NCI-H2171 (cell line): ENCODE data around the gene ANGPT4.
"Not testable (repeated sequence)": the region's sequence is repeated elsewhere in the genome, so short reads cannot be mapped to it uniquely, and the experiment has no call there.

Experiments
- DNase-seq: peaks from one replicate; lab custom pipeline; 2025; lab: John Stamatoyannopoulos, UW

The ANGPT4 gene

GRCh38 chr20:873875-874607, 42.1 kb downstream of the ANGPT4 start:
- DNase-seq: no peak

GRCh38 chr20:872855-873520, 43.1 kb downstream of the ANGPT4 start:
- no peak for DNase-seq

- DNase-seq: no peak
Observed at GRCh38 chr20:871948-872347, 44.2 kb downstream of the ANGPT4 start.

- DNase-seq: no peak
Observed at GRCh38 chr20:871436-871835, 44.7 kb downstream of the ANGPT4 start.

- no peak for DNase-seq
Observed at GRCh38 chr20:870758-871157, 45.4 kb downstream of the ANGPT4 start.

GRCh38 chr20:869606-870005, 46.5 kb downstream of the ANGPT4 start:
- DNase-seq: no peak

GRCh38 chr20:868279-868678, 47.9 kb downstream of the ANGPT4 start:
- no peak for DNase-seq

GRCh38 chr20:865440-865839, 50.7 kb downstream of the ANGPT4 start:
- no peak for DNase-seq

GRCh38 chr20:860891-861290, 55.2 kb downstream of the ANGPT4 start:
- DNase-seq: no peak

GRCh38 chr20:859751-860231, 56.3 kb downstream of the ANGPT4 start:
- DNase-seq: no peak

GRCh38 chr20:858011-858410, 58.1 kb downstream of the ANGPT4 start:
- DNase-seq: no peak

- no peak for DNase-seq
Observed at GRCh38 chr20:856361-856775, 59.8 kb downstream of the ANGPT4 start.

GRCh38 chr20:855466-856360, 60.4 kb downstream of the ANGPT4 start:
- DNase-seq: no peak

- DNase-seq: no peak
Observed at GRCh38 chr20:854601-855000, 61.5 kb downstream of the ANGPT4 start.

GRCh38 chr20:853406-853996, 62.6 kb downstream of the ANGPT4 start:
- DNase-seq: no peak

- not testable (repeated sequence) for DNase-seq
Observed at GRCh38 chr20:848731-849130, 67.4 kb downstream of the ANGPT4 start.

- DNase-seq: peak; percentile 51
Observed at GRCh38 chr20:848193-848592, 67.9 kb downstream of the ANGPT4 start.

GRCh38 chr20:846894-847278, 69.2 kb downstream of the ANGPT4 start:
- DNase-seq: no peak

- DNase-seq: no peak
Observed at GRCh38 chr20:845941-846893, 69.9 kb downstream of the ANGPT4 start.

- peak; percentile 35 for DNase-seq
Observed at GRCh38 chr20:845226-845868, 70.8 kb downstream of the ANGPT4 start.
